ENCODE data around the gene SRP9. TPM values are rescaled to one million over a fixed set of nuclear protein-coding genes. Genes with fewer than 3 reads are reported as not detected.
A peak's percentile ranks its signal among the peaks of the same experiment; 100 is the strongest.
"Not testable (repeated sequence)": the region's sequence is repeated elsewhere in the genome, so short reads cannot be mapped to it uniquely, and the experiment has no call there.

The SRP9 gene
- total RNA-seq, 1 donor from 2014 or later = 120 TPM

GRCh38 chr1:225755671-225756319 is 21.8 kb upstream of the SRP9 start:
- Histone ChIP-seq H3K9me3 (no peaks in the 10 kb centered on the region), H3K4me3 (no peak overlapping the region), H3K36me3 (no peaks in the 10 kb centered on the region), H3K27ac (no peak overlapping the region), H3K27me3 (no peaks in the 10 kb centered on the region), H3K4me1 (peaks cover 8% of the 10 kb centered on the region)
- DNase-seq (ENCODE audit: extremely low spot score in 2 of 2) = no peak
- TF ChIP-seq POLR2AphosphoS5 (IDR thresholded peaks at IDR 0.05; ENCODE audit: insufficient read depth in 1 of 2, low read depth in 1 of 2) = no peak
- TF ChIP-seq POLR2A (IDR thresholded peaks at IDR 0.05) = no peak
- no peak for TF ChIP-seq CTCF (IDR thresholded peaks at IDR 0.05)
- intact Hi-C loops (cut with DNase I) = no loop called here

GRCh38 chr1:225757927-225758656 is 19.5 kb upstream of the SRP9 start:
- TF ChIP-seq POLR2AphosphoS5 (IDR thresholded peaks at IDR 0.05; ENCODE audit: insufficient read depth in 1 of 2, low read depth in 1 of 2) (no peak), POLR2A (IDR thresholded peaks at IDR 0.05) (no peak), CTCF (IDR thresholded peaks at IDR 0.05) (no peak)
- H3K4me3 ChIP-seq = no peak overlapping the region
- peaks cover 19% of the 10 kb centered on the region for H3K4me1 ChIP-seq
- no peaks in the 10 kb centered on the region for H3K9me3 ChIP-seq
- no peak overlapping the region for H3K27ac ChIP-seq
- no peaks in the 10 kb centered on the region for H3K27me3 ChIP-seq
- intact Hi-C loops (cut with DNase I) = no loop called here
- no peaks in the 10 kb centered on the region for H3K36me3 ChIP-seq
- DNase-seq (ENCODE audit: extremely low spot score in 2 of 2) = no peak

- intact Hi-C loops (cut with DNase I); DNase-seq (ENCODE audit: extremely low spot score in 2 of 2); H3K27ac ChIP-seq; H3K9me3 ChIP-seq; H3K36me3 ChIP-seq; H3K4me3 ChIP-seq; H3K27me3 ChIP-seq: not testable (repeated sequence)
- H3K4me1 ChIP-seq = peaks cover 36% of the 10 kb centered on the region
Observed at GRCh38 chr1:225759972-225760371, 17.7 kb upstream of the SRP9 start.

GRCh38 chr1:225760531-225760930 is 17.1 kb upstream of the SRP9 start:
- H3K27me3 ChIP-seq = no peaks in the 10 kb centered on the region
- intact Hi-C loops (cut with DNase I) = no loop called here
- DNase-seq (ENCODE audit: extremely low spot score in 2 of 2) = no peak

GRCh38 chr1:225761395-225761794 is 16.2 kb upstream of the SRP9 start:
- H3K4me1 ChIP-seq = peaks cover 33% of the 10 kb centered on the region
- H3K36me3 ChIP-seq; H3K27ac ChIP-seq; H3K9me3 ChIP-seq; DNase-seq (ENCODE audit: extremely low spot score in 2 of 2); intact Hi-C loops (cut with DNase I); H3K4me3 ChIP-seq; H3K27me3 ChIP-seq: not testable (repeated sequence)

More at GRCh38 chr1:225760531-225760930, 17.1 kb upstream of the SRP9 start:
- Histone ChIP-seq H3K9me3 (no peaks in the 10 kb centered on the region), H3K4me3 (no peak overlapping the region), H3K27ac (no peak overlapping the region), H3K4me1 (peaks cover 35% of the 10 kb centered on the region), H3K36me3 (no peaks in the 10 kb centered on the region)
- TF ChIP-seq CTCF (IDR thresholded peaks at IDR 0.05) (no peak), POLR2AphosphoS5 (IDR thresholded peaks at IDR 0.05; ENCODE audit: insufficient read depth in 1 of 2, low read depth in 1 of 2) (no peak), POLR2A (IDR thresholded peaks at IDR 0.05) (no peak)

- intact Hi-C loops (cut with DNase I) = no loop called here
- DNase-seq (ENCODE audit: extremely low spot score in 2 of 2) = no peak
- H3K27ac ChIP-seq = peak overlapping the region; percentile 30
- no peaks in the 10 kb centered on the region for H3K36me3 ChIP-seq
- peaks cover 40% of the 10 kb centered on the region for H3K4me1 ChIP-seq
- TF ChIP-seq POLR2AphosphoS5 (IDR thresholded peaks at IDR 0.05; ENCODE audit: insufficient read depth in 1 of 2, low read depth in 1 of 2) (no peak), POLR2A (IDR thresholded peaks at IDR 0.05) (no peak), CTCF (IDR thresholded peaks at IDR 0.05) (no peak)
- H3K27me3 ChIP-seq = no peaks in the 10 kb centered on the region
- no peaks in the 10 kb centered on the region for H3K9me3 ChIP-seq
- no peak overlapping the region for H3K4me3 ChIP-seq
Observed at GRCh38 chr1:225762002-225762441, 15.6 kb upstream of the SRP9 start.
